Right lobe of liver (tissue), 6 donors: ENCODE measurements around the gene NRSN2. TPM values are rescaled to one million over a fixed set of nuclear protein-coding genes. Genes with fewer than 3 reads are reported as not detected.

Experiments
- ATAC-seq, 4 donors: fragments of 200-7000 bp; cut with Tn5 transposase; one replicate each; pipeline ENCODE4 v1.9.1; 2020; ENCODE audit warnings: mild to moderate bottlenecking in 4 of 4, moderate library complexity in 4 of 4
- DNase-seq, 3 donors: peaks; one replicate each; pipeline ENCODE4 v3.0.0-alpha.2; 2020
- H3K27ac ChIP-seq, 3 donors: fragments of 200-600 bp; one replicate each; pipeline ENCODE4 v1.8.0; 2022
- H3K27me3 ChIP-seq, 2 donors: fragments of 200-600 bp; one replicate each; pipeline ENCODE4 v1.8.0; 2022
- H3K36me3 ChIP-seq, 4 donors: fragments of 200-600 bp; sonication (generic) in 1 of 4; one replicate each; pipeline versions ENCODE4 v1.5.1 to v1.8.0; 2017 to 2022; ENCODE audit warnings: control low read depth in 1 of 4
- H3K4me1 ChIP-seq, 4 donors: fragments of 200-600 bp; sonication (generic) in 1 of 4; one replicate each; pipeline versions ENCODE4 v1.5.1 to v1.8.0; 2017 to 2022; ENCODE audit warnings: control low read depth in 1 of 4
- H3K4me3 ChIP-seq, 3 donors: fragments of 200-600 bp; one replicate each; pipeline ENCODE4 v1.8.0; 2022
- H3K9me3 ChIP-seq, 4 donors: fragments of 200-600 bp; sonication (generic) in 1 of 4; one replicate each; pipeline versions ENCODE4 v1.5.1 to v1.8.0; 2017 to 2022; ENCODE audit warnings: control low read depth in 1 of 4
- POLR2A ChIP-seq: fragments of 450-650 bp; IDR thresholded peaks from one replicate; pipeline ENCODE4 v1.6.1; 2017; ENCODE audit warnings: antibody characterized with exemption, mild to moderate bottlenecking
- WGBS: methylation state at CpG from one replicate; pipeline ENCODE4 v1.1.6; 2018; ENCODE audit warnings: low coverage, low lambda C conversion rate; ENCODE audit not compliant: insufficient coverage; ENCODE audit errors: missing lambda C conversion rate; 5-methylcytosine and 5-hydroxymethylcytosine counted together
- intact Hi-C, 2 donors: fragments of 100-400 bp; cut with DNase I; formaldehyde crosslinking; loops; one replicate each; pipeline versions ENCODE4 v1.11.2 to v1.14.1; 2022
- total RNA-seq, 6 experiments: library from RNA; depleted of rRNA in 2 of 6; stranded (reverse); fragments of >200 nt in 2 of 6; fragmentation: NEBNext Ultra II Directional in 3 of 6; extraction: Animal tissue kit (Norgen Biotek cat#: 25700) in 3 of 6; gene quantifications; one replicate each; pipeline versions ENCODE4 v1.1.0 to v1.2.4, GENCODE V29; 2016 to 2023
- TF ChIP-seq, protein P1 (sequence below), 4 donors: fragments of 200-600 bp in 3 of 4; fragments of 450-650 bp in 1 of 4; IDR thresholded peaks; one replicate each; pipeline versions ENCODE4 v1.5.1 to v1.8.0; 2016 to 2022; ENCODE audit warnings: antibody characterized with exemption in 4 of 4, mild to moderate bottlenecking in 2 of 4
- donor health status: DM: no; HTN: yes; CAD: no.
- donor health status: DM: no; HTN: no; CAD: no.
- donor health status: DM: no; HTN: no; CAD: no.
- donor health status: DM: no; HTN: yes; CAD: no.
- donor health status: DM: no; HTN: yes; CAD: no.

NRSN2 gene
- total RNA-seq, 6 experiments from 2014 or later = 1.3 to 4.1 (median 1.9) TPM

DNA sequence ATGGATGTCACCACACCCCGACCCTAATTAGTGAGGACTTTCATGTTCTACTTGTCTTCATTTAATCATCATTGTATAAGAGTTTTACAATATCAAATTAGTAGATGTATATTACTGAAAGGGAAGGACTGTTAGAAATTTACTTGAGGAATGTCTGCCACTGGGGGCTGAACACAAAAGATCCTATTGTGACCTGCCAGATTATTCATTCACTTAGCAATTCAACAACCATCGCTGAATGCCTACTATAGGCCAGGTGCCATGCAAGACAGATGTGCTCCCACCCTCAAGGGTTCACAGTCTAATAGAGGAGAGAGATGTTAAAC is 53.2 kb downstream of the NRSN2 start:
- no peak for ATAC-seq
- intact Hi-C loops = no loop called here
- no peak overlapping the region for H3K4me3 ChIP-seq
- no peaks in the 10 kb centered on the region for H3K27me3 ChIP-seq
- TF ChIP-seq, protein P1, sequence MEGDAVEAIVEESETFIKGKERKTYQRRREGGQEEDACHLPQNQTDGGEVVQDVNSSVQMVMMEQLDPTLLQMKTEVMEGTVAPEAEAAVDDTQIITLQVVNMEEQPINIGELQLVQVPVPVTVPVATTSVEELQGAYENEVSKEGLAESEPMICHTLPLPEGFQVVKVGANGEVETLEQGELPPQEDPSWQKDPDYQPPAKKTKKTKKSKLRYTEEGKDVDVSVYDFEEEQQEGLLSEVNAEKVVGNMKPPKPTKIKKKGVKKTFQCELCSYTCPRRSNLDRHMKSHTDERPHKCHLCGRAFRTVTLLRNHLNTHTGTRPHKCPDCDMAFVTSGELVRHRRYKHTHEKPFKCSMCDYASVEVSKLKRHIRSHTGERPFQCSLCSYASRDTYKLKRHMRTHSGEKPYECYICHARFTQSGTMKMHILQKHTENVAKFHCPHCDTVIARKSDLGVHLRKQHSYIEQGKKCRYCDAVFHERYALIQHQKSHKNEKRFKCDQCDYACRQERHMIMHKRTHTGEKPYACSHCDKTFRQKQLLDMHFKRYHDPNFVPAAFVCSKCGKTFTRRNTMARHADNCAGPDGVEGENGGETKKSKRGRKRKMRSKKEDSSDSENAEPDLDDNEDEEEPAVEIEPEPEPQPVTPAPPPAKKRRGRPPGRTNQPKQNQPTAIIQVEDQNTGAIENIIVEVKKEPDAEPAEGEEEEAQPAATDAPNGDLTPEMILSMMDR (IDR thresholded peaks at IDR 0.05) = no peak
- no peak for TF ChIP-seq POLR2A
- WGBS = 31% methylated on average over 2 of the region's 2 CpGs
- DNase-seq = no peak
- no peaks in the 10 kb centered on the region for H3K9me3 ChIP-seq
- peaks cover 0 to 5% (median 1%) of the 10 kb centered on the region in 4 donors for H3K36me3 ChIP-seq
- peak overlapping the region; percentile 69 to 88 (median 74) for H3K27ac ChIP-seq
- peaks cover 0 to 44% (median 22%) of the 10 kb centered on the region in 4 donors for H3K4me1 ChIP-seq

DNA sequence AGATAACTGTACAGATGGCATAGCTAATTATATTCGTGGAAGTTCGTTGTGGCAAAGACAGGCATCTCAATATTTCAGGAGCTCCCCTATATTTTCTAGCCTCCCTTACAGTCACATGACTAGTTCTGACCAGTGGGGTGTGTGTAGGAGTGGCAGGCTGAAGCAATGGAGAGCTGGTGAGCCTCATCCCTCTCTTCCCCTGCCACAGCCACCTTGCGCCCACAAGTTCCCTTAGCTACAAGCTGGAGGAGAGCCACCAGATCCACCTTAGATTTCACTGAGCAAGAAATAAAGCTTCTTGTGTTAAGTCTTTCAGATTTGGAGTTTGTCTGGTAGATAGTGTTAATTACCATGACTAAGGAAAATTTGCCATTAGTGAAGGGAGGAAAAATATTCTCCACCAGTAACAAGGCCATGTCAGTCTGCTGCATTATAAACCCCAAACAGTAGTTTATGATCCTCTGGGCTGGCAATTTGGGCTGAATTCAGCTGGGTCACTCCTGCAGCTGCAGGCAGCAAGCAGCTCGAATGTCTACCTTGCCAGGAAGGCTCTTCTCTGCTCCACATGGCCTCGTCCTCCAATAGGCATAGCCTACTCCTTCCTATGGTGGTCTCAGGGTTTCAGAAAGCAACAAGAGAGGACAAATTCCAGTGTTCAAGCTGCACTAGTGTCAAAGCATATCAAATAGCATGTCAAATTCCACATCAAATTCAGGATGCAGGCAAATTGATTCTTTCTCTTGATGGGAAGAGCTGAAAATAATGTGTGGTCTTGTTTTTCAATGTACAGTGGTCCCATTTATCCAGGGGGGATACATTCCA is 53.8 kb downstream of the NRSN2 start:
- DNase-seq = no peak
- no peak overlapping the region for H3K4me3 ChIP-seq
- intact Hi-C loops = no loop called here

DNA sequence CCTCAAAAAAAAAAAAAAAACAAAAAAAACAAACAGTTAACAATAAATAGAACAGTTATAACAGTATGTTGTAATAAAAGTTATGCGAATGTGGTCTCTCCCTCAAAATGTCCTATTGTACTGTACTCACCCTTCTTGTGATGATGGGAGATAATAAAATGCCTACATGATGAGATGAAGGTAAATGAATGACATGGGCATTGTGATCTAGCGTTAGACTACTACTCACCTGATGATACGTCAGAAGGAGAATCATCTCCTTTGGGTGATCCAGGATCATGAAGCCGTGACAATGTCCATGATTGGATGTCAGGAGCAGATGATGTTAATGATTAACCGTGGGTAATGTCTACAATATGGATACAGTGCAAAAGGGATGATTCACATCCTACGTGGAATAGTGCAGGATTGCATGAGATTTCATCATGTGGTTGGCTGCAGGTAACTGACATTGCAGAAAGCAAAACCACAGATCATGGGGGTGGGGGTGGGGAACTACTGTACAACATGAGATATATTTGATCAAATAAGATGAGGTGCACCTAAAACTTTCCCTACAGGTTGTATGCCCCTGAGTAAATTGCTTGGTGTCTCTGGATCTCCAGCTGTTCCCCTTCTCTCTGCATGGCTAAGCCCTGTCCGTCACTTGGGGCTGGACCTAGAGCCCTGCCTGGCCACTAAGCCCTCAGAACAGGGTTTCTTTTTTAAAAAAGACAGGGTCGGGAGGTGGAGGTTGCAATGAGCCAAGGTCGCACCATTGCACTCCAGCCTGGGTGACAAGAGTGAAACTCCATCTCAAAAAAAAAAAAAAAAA is 55.0 kb downstream of the NRSN2 start:
- ATAC-seq (peak; percentile 77 to 85 (median 82)), DNase-seq (peak in 1 of 3 donors; percentile 69)
- H3K4me1 ChIP-seq = peaks cover 0 to 35% (median 13%) of the 10 kb centered on the region in 4 donors
- TF ChIP-seq POLR2A = peak; percentile 78
- TF ChIP-seq, protein P1 (IDR thresholded peaks at IDR 0.05) = no peak
- no peaks in the 10 kb centered on the region for H3K27me3 ChIP-seq
- H3K27ac ChIP-seq = peak overlapping the region; percentile 74 to 88 (median 76)
- H3K36me3 ChIP-seq = no peaks in the 10 kb centered on the region
- intact Hi-C loops = no loop called here
- 34% methylated on average over 9 of the region's 9 CpGs for WGBS
- H3K9me3 ChIP-seq = no peaks in the 10 kb centered on the region
- peak overlapping the region in 1 of 3 donors; percentile 13 for H3K4me3 ChIP-seq

More for the DNA sequence above, 53.8 kb downstream of the NRSN2 start:
- 59% methylated on average over 3 of the region's 5 CpGs for WGBS
- Histone ChIP-seq H3K9me3 (no peaks in the 10 kb centered on the region), H3K27me3 (no peaks in the 10 kb centered on the region), H3K27ac (peak overlapping the region; percentile 69 to 88 (median 74)), H3K36me3 (peaks cover 0 to 5% (median 0%) of the 10 kb centered on the region in 4 donors), H3K4me1 (peaks cover 0 to 39% (median 19%) of the 10 kb centered on the region in 4 donors)
- no peak for ATAC-seq
- no peak for TF ChIP-seq POLR2A
- TF ChIP-seq, protein P1 (IDR thresholded peaks at IDR 0.05) = no peak

DNA sequence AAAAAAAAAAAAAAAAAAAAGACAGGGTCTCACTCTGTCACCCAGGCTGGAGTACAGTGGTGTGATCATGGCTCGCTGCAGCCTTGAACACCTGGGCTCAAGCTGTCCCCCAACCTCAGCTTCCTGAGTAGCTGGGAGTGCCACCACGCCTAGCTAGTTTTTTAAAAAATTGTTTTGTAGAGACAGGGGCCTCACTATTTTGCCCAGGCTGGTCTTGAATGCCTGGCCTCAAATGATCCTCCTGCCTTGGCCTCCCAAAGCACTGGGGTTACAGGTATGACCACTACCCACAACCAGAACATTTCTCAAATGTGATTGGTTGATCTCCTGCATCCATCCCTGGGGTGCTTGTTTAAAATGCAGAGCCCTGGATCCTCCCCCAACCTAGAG is 55.6 kb downstream of the NRSN2 start:
- H3K4me1 ChIP-seq = peaks cover 0 to 35% (median 10%) of the 10 kb centered on the region in 4 donors
- WGBS = no CpG with 5 or more reads among the region's 2 CpGs
- no peak for DNase-seq
- no peaks in the 10 kb centered on the region for H3K27me3 ChIP-seq
- no peak overlapping the region for H3K4me3 ChIP-seq
- peak overlapping the region; percentile 74 to 76 (median 75) for H3K27ac ChIP-seq
- intact Hi-C loops = no loop called here
- H3K9me3 ChIP-seq = no peaks in the 10 kb centered on the region
- TF ChIP-seq, protein P1 (IDR thresholded peaks at IDR 0.05) = no peak
- TF ChIP-seq POLR2A = no peak
- no peaks in the 10 kb centered on the region for H3K36me3 ChIP-seq
- ATAC-seq = no peak
